Osteocyte (in vitro differentiated cells): Measurements from ENCODE around the gene EPB42. TPM values are rescaled to one million over a fixed set of nuclear protein-coding genes. Genes with fewer than 3 reads are reported as not detected.

ENCODE experiments used
- DNase-seq: peaks from one replicate; pipeline ENCODE4 v3.0.0; 2021; ENCODE audit warnings: mixed read lengths; ENCODE audit not compliant: unreplicated experiment; ENCODE audit errors: extremely low spot score
- H3K27ac Mint-ChIP-seq: one replicate; pipeline ENCODE4 v1.8.0; 2021; ENCODE audit warnings: mild to moderate bottlenecking, mixed read lengths; ENCODE audit not compliant: unreplicated experiment
- H3K27me3 Mint-ChIP-seq: one replicate; pipeline ENCODE4 v1.8.0; 2021; ENCODE audit warnings: mixed read lengths; ENCODE audit not compliant: unreplicated experiment
- H3K36me3 Mint-ChIP-seq: one replicate; pipeline ENCODE4 v1.8.0; 2021; ENCODE audit warnings: mixed read lengths; ENCODE audit not compliant: unreplicated experiment
- H3K4me1 Mint-ChIP-seq: one replicate; pipeline ENCODE4 v1.8.0; 2021; ENCODE audit warnings: mixed read lengths; ENCODE audit not compliant: unreplicated experiment
- H3K4me3 Mint-ChIP-seq: one replicate; pipeline ENCODE4 v1.8.0; 2021; ENCODE audit warnings: mild to moderate bottlenecking, moderate library complexity, mixed read lengths; ENCODE audit not compliant: unreplicated experiment
- H3K9me3 Mint-ChIP-seq: one replicate; pipeline ENCODE4 v1.8.0; 2021; ENCODE audit warnings: mixed read lengths; ENCODE audit not compliant: unreplicated experiment
- total RNA-seq: library from RNA; stranded (reverse); gene quantifications from 2 replicates; pipeline ENCODE4 v1.2.1, GENCODE V29; 2021
- TF ChIP-seq, protein P1 (sequence below): fragments of 200-600 bp; sonication (generic); IDR thresholded peaks from 2 replicates; pipeline ENCODE4 v1.5.0; 2021; ENCODE audit warnings: antibody characterized with exemption, mild to moderate bottlenecking, moderate library complexity

The EPB42 gene
- total RNA-seq, 1 donor from 2014 or later = not detected

DNA sequence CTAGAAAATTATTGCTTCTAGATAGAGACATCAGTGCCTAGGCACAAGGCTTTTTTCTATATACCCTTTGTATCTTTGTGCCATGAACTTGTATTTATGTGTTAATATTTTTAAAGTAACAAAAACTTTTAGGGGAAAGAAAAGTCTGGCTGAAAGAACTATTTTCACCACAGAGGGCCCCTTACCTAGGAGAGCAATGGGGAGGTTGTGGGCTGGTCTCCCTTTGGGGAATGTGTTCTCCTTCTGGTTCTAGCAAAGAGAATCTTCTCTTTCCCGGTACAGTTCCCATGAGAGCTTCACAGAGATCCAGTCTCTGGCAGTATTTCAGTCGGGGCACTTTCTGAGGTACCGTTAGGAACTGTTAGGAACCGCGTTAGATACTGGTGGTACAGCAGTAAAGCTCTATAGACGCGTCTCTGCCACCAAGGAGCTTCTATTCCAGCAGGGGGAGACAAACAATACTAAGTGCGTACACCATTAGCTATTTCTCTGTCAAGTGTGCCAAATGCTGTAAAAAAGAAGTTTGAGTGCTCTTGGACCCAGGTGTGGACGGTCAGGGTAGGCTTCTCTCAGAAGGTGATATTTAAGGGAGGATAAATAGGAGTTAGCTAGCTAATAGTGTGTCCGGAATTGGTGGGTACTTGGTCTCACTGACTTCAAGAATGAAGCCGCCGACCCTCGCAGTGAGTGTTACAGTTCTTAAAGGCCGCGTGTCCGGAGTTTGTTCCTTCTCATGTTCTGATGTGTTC is 4.6 kb upstream of the EPB42 start:
- Mint-ChIP-seq H3K4me3 (no peak overlapping the region), H3K27ac (no peak overlapping the region), H3K36me3 (no peaks in the 10 kb centered on the region), H3K4me1 (no peaks in the 10 kb centered on the region), H3K9me3 (no peaks in the 10 kb centered on the region), H3K27me3 (peaks cover 63% of the 10 kb centered on the region)
- TF ChIP-seq, protein P1, sequence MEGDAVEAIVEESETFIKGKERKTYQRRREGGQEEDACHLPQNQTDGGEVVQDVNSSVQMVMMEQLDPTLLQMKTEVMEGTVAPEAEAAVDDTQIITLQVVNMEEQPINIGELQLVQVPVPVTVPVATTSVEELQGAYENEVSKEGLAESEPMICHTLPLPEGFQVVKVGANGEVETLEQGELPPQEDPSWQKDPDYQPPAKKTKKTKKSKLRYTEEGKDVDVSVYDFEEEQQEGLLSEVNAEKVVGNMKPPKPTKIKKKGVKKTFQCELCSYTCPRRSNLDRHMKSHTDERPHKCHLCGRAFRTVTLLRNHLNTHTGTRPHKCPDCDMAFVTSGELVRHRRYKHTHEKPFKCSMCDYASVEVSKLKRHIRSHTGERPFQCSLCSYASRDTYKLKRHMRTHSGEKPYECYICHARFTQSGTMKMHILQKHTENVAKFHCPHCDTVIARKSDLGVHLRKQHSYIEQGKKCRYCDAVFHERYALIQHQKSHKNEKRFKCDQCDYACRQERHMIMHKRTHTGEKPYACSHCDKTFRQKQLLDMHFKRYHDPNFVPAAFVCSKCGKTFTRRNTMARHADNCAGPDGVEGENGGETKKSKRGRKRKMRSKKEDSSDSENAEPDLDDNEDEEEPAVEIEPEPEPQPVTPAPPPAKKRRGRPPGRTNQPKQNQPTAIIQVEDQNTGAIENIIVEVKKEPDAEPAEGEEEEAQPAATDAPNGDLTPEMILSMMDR = peak; percentile 87
- no peak for DNase-seq

DNA sequence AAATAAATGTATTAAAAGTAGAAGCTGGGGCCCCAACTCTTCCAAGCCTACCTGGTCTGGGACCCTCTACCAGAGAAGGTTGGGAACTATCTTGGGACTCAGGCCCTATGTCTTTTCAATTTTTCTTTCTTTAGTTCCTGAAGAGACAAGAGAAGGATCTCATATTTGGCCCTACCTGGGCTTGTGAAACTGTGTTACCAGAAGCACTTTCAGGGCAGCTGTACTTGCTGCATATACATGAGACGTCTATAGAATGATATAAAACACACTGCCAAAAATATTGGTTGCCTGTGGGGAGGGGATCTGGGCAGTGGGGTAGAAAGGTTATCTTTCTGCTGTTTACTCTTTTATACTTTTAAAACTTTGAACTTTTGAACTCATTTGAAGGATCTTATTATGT is 604 bp upstream of the EPB42 start:
- H3K4me3 Mint-ChIP-seq = no peak overlapping the region
- no peak for DNase-seq
- H3K4me1 Mint-ChIP-seq = peaks cover 15% of the 10 kb centered on the region
- H3K27ac Mint-ChIP-seq = no peak overlapping the region
- H3K9me3 Mint-ChIP-seq = no peaks in the 10 kb centered on the region
- H3K27me3 Mint-ChIP-seq = peaks cover 45% of the 10 kb centered on the region
- TF ChIP-seq, protein P1 = no peak
- no peaks in the 10 kb centered on the region for H3K36me3 Mint-ChIP-seq

DNA sequence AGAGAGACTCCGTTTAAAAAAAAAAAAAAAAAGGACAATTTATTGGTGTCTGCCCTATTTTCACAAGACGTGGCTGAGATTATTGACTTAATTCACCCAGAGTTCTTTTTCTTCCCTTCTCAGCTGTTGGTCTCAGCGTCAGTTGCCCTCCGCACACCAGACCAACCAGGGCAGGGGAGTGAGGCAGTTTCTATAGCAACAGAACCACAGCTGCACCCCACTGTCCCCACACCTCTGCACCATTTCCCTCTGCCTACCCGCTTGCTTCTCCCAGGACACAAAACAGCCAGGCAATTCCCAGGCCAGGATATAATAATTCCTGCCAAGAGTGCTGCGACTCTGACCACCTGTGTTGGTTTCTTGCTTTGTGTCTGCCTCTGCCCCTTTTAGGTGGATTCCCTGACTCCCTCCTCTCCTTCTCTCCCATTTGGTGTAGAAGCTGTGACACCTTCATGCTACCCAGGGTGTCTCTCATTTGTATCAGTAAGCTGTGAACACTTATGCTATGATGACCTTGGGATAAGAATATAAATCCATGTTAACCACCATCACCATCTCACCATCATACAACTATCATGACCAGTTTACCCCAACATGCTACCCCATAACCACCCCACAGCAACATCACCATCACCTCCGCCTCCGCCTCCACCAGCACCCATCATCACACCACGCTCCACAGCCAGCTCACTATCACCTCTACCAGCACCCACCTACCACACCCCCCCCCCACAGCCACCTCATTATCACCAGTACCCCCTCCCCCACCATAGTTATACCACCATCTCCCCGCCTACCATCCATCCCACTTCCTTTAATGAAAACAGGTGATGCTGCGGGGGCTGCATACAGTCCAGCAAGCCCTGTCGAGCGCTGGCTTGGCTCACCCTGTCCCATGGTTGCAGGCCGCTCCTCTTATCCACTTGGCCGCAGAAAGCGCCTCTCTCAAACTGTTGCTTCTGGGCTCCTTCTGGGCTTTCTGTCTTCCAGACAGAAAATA is 589 bp downstream of the EPB42 start:
- peaks cover 45% of the 10 kb centered on the region for H3K27me3 Mint-ChIP-seq
- TF ChIP-seq, protein P1 = no peak
- DNase-seq = no peak
- no peak overlapping the region for H3K4me3 Mint-ChIP-seq
- peaks cover 15% of the 10 kb centered on the region for H3K4me1 Mint-ChIP-seq
- H3K27ac Mint-ChIP-seq = no peak overlapping the region
- H3K9me3 Mint-ChIP-seq = no peaks in the 10 kb centered on the region
- no peaks in the 10 kb centered on the region for H3K36me3 Mint-ChIP-seq

DNA sequence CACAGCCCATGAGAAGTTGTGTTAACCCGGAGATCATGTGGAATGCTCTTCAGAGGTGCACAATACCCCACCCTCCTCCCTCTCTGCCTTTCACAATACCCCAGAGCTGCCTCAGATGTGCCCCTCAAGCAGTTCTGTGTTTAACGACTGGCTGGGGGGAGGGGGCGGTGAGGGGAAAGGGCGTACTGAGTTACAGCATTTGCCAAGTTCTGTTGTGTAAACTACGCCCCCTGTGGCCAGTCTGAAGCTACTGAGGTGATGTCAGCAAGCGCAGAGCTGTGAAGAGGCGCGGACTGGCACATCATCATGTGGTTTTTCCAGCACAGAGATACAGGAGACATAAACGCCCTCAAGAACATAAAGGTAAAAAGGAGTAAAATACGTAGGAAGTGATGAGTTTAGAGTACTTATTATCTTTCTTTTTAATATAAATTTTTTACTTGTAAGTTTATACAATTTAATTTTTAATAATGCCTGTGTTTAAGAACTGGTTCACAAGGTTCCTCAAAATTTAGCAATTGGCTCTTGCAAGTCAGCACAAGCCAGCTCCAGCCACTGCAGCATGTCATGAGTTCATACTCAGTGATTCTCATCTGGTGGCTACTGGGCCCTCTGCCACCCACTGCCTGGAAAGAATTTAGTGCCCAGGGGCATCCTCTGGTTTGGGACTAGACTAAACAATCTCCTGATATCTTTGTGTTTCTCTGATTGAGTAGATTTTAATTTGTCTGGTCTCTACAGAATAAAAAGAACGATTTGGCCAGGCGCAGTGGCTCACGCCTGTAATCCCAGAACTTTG is 1.7 kb downstream of the EPB42 start:
- no peaks in the 10 kb centered on the region for H3K36me3 Mint-ChIP-seq
- TF ChIP-seq, protein P1 = peak; percentile 35
- H3K4me3 Mint-ChIP-seq = no peak overlapping the region
- no peaks in the 10 kb centered on the region for H3K9me3 Mint-ChIP-seq
- no peak for DNase-seq
- H3K27me3 Mint-ChIP-seq = peaks cover 39% of the 10 kb centered on the region
- peak overlapping the region; percentile 44 for H3K27ac Mint-ChIP-seq
- H3K4me1 Mint-ChIP-seq = peaks cover 15% of the 10 kb centered on the region
